ENCODE data around the gene MORC4. TPM values are rescaled to one million over a fixed set of nuclear protein-coding genes. Genes with fewer than 3 reads are reported as not detected.

The MORC4 gene
- total RNA-seq, 1 donor from 2014 or later: 17.9 TPM

DNA sequence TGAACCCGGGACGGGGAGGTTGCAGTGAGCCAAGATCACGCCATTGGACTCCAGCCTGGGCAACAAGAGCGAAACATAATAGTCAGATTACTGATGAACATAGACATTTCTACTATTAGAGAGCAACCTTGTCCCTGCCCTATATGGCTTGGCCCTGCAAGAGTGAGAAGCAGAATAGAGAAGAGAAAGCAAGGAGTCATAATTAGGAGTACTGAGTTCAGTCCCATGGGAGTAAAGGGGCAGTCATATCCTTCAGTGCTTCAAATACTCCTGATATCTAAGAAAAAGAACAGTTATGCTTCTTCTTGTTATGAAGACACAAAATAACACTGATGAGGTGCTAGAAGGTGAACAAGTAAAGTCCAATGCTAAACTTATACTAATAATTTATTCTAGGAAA is 46.0 kb downstream of the MORC4 start:
- TF ChIP-seq, protein P1, sequence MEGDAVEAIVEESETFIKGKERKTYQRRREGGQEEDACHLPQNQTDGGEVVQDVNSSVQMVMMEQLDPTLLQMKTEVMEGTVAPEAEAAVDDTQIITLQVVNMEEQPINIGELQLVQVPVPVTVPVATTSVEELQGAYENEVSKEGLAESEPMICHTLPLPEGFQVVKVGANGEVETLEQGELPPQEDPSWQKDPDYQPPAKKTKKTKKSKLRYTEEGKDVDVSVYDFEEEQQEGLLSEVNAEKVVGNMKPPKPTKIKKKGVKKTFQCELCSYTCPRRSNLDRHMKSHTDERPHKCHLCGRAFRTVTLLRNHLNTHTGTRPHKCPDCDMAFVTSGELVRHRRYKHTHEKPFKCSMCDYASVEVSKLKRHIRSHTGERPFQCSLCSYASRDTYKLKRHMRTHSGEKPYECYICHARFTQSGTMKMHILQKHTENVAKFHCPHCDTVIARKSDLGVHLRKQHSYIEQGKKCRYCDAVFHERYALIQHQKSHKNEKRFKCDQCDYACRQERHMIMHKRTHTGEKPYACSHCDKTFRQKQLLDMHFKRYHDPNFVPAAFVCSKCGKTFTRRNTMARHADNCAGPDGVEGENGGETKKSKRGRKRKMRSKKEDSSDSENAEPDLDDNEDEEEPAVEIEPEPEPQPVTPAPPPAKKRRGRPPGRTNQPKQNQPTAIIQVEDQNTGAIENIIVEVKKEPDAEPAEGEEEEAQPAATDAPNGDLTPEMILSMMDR (IDR thresholded peaks at IDR 0.05): no peak
- no peak for TF ChIP-seq POLR2AphosphoS5 (IDR thresholded peaks at IDR 0.05; ENCODE audit: insufficient read depth in 1 of 2, low read depth in 1 of 2)
- no peak for TF ChIP-seq POLR2A (IDR thresholded peaks at IDR 0.05)

DNA sequence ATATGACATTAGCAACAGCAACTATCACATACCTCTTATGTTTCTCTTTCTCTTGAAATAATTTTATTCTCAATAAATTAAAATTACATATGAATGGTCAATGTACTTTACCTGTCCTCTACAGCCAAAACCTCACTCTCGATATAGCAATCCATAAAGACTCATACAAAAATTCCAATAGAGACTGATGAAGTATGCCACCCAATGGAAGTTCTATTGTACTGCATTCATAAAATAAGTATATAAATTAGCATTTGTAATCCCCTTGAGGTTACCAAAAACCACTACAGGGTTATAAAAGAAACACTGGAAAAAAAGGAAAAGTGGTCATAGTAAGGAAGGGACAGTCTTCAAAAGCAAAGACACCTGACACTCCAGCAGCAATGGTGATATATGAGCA is 47.0 kb downstream of the MORC4 start:
- Histone ChIP-seq H3K27me3 (no peaks in the 10 kb centered on the region), H3K36me3 (peaks cover 0 to 3% of the 10 kb centered on the region in 2 donors), H3K4me1 (no peaks in the 10 kb centered on the region), H3K27ac (no peak overlapping the region), H3K4me3 (no peak overlapping the region), H3K9me3 (no peaks in the 10 kb centered on the region)
- DNase-seq (ENCODE audit: extremely low spot score in 2 of 2): no peak
- TF ChIP-seq POLR2A (IDR thresholded peaks at IDR 0.05) (no peak), POLR2AphosphoS5 (IDR thresholded peaks at IDR 0.05; ENCODE audit: insufficient read depth in 1 of 2, low read depth in 1 of 2) (no peak)
- TF ChIP-seq, protein P1 (IDR thresholded peaks at IDR 0.05): no peak
- intact Hi-C loops (cut with DNase I): no loop called here

More for the DNA sequence above, 46.0 kb downstream of the MORC4 start:
- no peak overlapping the region for H3K27ac ChIP-seq
- H3K36me3 ChIP-seq: peaks cover 0 to 5% of the 10 kb centered on the region in 2 donors
- H3K27me3 ChIP-seq: no peaks in the 10 kb centered on the region
- H3K4me3 ChIP-seq: no peak overlapping the region
- intact Hi-C loops (cut with DNase I): no loop called here
- H3K4me1 ChIP-seq: no peaks in the 10 kb centered on the region
- H3K9me3 ChIP-seq: no peaks in the 10 kb centered on the region
- no peak for DNase-seq (ENCODE audit: extremely low spot score in 2 of 2)

DNA sequence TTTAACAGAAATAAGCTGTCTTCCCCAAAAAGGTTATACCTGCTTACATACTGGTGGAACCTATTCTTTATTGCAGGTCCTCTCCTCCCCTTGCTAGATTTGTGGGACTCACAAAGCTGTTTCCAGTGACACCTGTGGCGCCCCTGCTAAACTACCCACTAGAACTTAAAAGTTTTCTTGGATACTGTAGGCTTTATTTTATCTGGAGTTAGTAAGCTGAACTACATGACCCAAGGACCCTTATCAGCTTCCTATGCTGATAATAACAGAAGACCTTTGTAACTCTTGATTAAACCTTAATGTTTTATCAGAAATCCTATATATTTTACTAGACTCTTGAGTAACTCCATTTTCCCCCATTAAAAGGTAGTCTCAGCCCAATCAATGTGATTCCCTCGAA is 47.5 kb downstream of the MORC4 start:
- TF ChIP-seq, protein P1 (IDR thresholded peaks at IDR 0.05): no peak
- TF ChIP-seq POLR2AphosphoS5 (IDR thresholded peaks at IDR 0.05; ENCODE audit: insufficient read depth in 1 of 2, low read depth in 1 of 2): no peak
- no peak for TF ChIP-seq POLR2A (IDR thresholded peaks at IDR 0.05)
- no peaks in the 10 kb centered on the region for H3K9me3 ChIP-seq
- intact Hi-C loops (cut with DNase I): no loop called here
- no peaks in the 10 kb centered on the region for H3K4me1 ChIP-seq
- H3K27me3 ChIP-seq: no peaks in the 10 kb centered on the region
- H3K36me3 ChIP-seq: no peaks in the 10 kb centered on the region
- H3K27ac ChIP-seq: no peak overlapping the region
- no peak overlapping the region for H3K4me3 ChIP-seq
- no peak for DNase-seq (ENCODE audit: extremely low spot score in 2 of 2)

- TF ChIP-seq POLR2AphosphoS5 (IDR thresholded peaks at IDR 0.05; ENCODE audit: insufficient read depth in 1 of 2, low read depth in 1 of 2) (no peak), POLR2A (IDR thresholded peaks at IDR 0.05) (no peak)
- TF ChIP-seq, protein P1 (IDR thresholded peaks at IDR 0.05): no peak
- H3K27ac ChIP-seq: no peak overlapping the region
- no peaks in the 10 kb centered on the region for H3K36me3 ChIP-seq
- H3K4me1 ChIP-seq: no peaks in the 10 kb centered on the region
- no peak for DNase-seq (ENCODE audit: extremely low spot score in 2 of 2)
- H3K9me3 ChIP-seq: no peaks in the 10 kb centered on the region
- intact Hi-C loops (cut with DNase I): no loop called here
- H3K4me3 ChIP-seq: no peak overlapping the region
- no peaks in the 10 kb centered on the region for H3K27me3 ChIP-seq
Measured at GRCh38 chrX:106952089-106952488, 47.9 kb downstream of the MORC4 start.

- Histone ChIP-seq H3K36me3 (no peaks in the 10 kb centered on the region), H3K27ac (no peak overlapping the region), H3K9me3 (no peaks in the 10 kb centered on the region), H3K4me1 (no peaks in the 10 kb centered on the region), H3K4me3 (no peak overlapping the region), H3K27me3 (no peaks in the 10 kb centered on the region)
- no peak for DNase-seq (ENCODE audit: extremely low spot score in 2 of 2)
- no peak for TF ChIP-seq POLR2A (IDR thresholded peaks at IDR 0.05)
- TF ChIP-seq POLR2AphosphoS5 (IDR thresholded peaks at IDR 0.05; ENCODE audit: insufficient read depth in 1 of 2, low read depth in 1 of 2): no peak
- TF ChIP-seq, protein P1 (IDR thresholded peaks at IDR 0.05): no peak
- intact Hi-C loops (cut with DNase I): no loop called here
Measured at GRCh38 chrX:106951230-106951629, 48.8 kb downstream of the MORC4 start.

Data from vagina (tissue), 2 donors.